ENCODE results near the gene TBKBP1.

Gene TBKBP1

GRCh38 chr17:47692895-47693730 lies 848 bp upstream of the TBKBP1 start:
- H3K4me1 ChIP-seq (ENCODE audit: control insufficient read depth, insufficient read depth, low read length) = peaks cover 23% of the 10 kb centered on the region
- no peaks in the 10 kb centered on the region for H3K9me3 ChIP-seq (ENCODE audit: control insufficient read depth, low read length)
- peak; percentile 33 for DNase-seq (ENCODE audit: low read depth)
- no peaks in the 10 kb centered on the region for H3K27me3 ChIP-seq (replicated peaks; ENCODE audit: control insufficient read depth, insufficient read depth, low read length)
- H3K4me3 ChIP-seq (ENCODE audit: low read length) = peak overlapping the region; percentile 83
- peaks cover 6% of the 10 kb centered on the region for H3K36me3 ChIP-seq (ENCODE audit: control insufficient read depth, insufficient read depth, low read length, severe bottlenecking)
- H3K9ac ChIP-seq (ENCODE audit: low read length) = peak overlapping the region; percentile 86

DNA sequence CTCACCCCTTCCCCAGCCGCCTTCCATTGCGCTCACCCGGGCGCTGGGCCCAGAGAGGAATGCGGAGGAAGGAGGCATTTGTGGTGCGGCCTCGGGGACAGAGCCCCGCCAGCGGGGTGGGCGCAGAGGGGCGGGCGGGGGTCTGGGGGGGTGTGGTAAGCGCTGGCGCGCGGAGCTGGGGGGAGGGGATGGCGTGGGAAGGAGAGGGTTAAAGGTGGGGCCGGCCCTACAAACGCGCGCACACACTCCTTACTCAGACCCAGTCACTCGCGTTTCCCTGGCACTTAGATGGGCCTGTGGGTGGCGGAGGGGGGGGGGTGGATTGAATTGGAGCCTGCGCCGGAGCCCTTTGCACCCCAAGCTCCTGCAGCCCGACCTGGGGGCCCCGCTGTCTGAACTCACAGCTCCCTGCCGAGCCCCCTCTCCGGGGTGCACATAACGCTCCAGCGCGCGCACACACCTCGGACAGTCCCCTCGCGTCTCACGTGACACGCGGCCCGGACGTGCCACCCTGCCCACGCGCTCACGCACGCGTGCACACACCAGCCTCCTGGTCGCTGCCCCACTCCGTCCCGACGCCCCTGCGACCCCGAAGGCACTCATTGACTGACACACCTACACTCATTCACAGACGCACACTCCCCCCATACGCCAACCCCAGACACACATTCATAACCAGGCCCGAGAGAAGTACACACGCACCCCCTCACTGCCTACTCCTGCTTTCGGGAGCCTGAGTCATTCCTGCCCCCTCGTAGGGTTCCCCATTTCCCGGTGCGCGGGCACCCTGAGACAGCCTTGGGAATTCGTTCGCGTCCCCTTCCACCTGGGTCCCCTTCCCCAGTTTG lies 844 bp downstream of the TBKBP1 start:
- Histone ChIP-seq H3K27me3 (replicated peaks; ENCODE audit: control insufficient read depth, insufficient read depth, low read length) (no peaks in the 10 kb centered on the region), H3K4me3 (ENCODE audit: low read length) (peak overlapping the region; percentile 77), H3K9me3 (ENCODE audit: control insufficient read depth, low read length) (no peaks in the 10 kb centered on the region), H3K9ac (ENCODE audit: low read length) (peak overlapping the region; percentile 87), H3K4me1 (ENCODE audit: control insufficient read depth, insufficient read depth, low read length) (peaks cover 21% of the 10 kb centered on the region), H3K36me3 (ENCODE audit: control insufficient read depth, insufficient read depth, low read length, severe bottlenecking) (peaks cover 19% of the 10 kb centered on the region)
- DNase-seq (ENCODE audit: low read depth) = peak; percentile 70

GRCh38 chr17:47695429-47696376 lies 1.7 kb downstream of the TBKBP1 start:
- H3K9me3 ChIP-seq (ENCODE audit: control insufficient read depth, low read length) = no peaks in the 10 kb centered on the region
- H3K4me1 ChIP-seq (ENCODE audit: control insufficient read depth, insufficient read depth, low read length) = peaks cover 21% of the 10 kb centered on the region
- peaks cover 24% of the 10 kb centered on the region for H3K36me3 ChIP-seq (ENCODE audit: control insufficient read depth, insufficient read depth, low read length, severe bottlenecking)
- H3K27me3 ChIP-seq (replicated peaks; ENCODE audit: control insufficient read depth, insufficient read depth, low read length) = no peaks in the 10 kb centered on the region
- DNase-seq (ENCODE audit: low read depth) = no peak
- H3K9ac ChIP-seq (ENCODE audit: low read length) = peak overlapping the region; percentile 81
- peak overlapping the region; percentile 77 for H3K4me3 ChIP-seq (ENCODE audit: low read length)

- peak overlapping the region; percentile 2 for H3K9ac ChIP-seq (ENCODE audit: low read length)
- no peaks in the 10 kb centered on the region for H3K9me3 ChIP-seq (ENCODE audit: control insufficient read depth, low read length)
- DNase-seq (ENCODE audit: low read depth) = no peak
- no peak overlapping the region for H3K4me3 ChIP-seq (ENCODE audit: low read length)
- peaks cover 37% of the 10 kb centered on the region for H3K36me3 ChIP-seq (ENCODE audit: control insufficient read depth, insufficient read depth, low read length, severe bottlenecking)
- no peaks in the 10 kb centered on the region for H3K27me3 ChIP-seq (replicated peaks; ENCODE audit: control insufficient read depth, insufficient read depth, low read length)
- peaks cover 21% of the 10 kb centered on the region for H3K4me1 ChIP-seq (ENCODE audit: control insufficient read depth, insufficient read depth, low read length)
These were observed 3.0 kb downstream of the TBKBP1 start for GRCh38 chr17:47696717-47697642.

- Histone ChIP-seq H3K9ac (ENCODE audit: low read length) (no peak overlapping the region), H3K36me3 (ENCODE audit: control insufficient read depth, insufficient read depth, low read length, severe bottlenecking) (peaks cover 40% of the 10 kb centered on the region), H3K4me3 (ENCODE audit: low read length) (no peak overlapping the region), H3K4me1 (ENCODE audit: control insufficient read depth, insufficient read depth, low read length) (peaks cover 18% of the 10 kb centered on the region), H3K9me3 (ENCODE audit: control insufficient read depth, low read length) (no peaks in the 10 kb centered on the region), H3K27me3 (replicated peaks; ENCODE audit: control insufficient read depth, insufficient read depth, low read length) (no peaks in the 10 kb centered on the region)
- no peak for DNase-seq (ENCODE audit: low read depth)
These were observed 4.1 kb downstream of the TBKBP1 start for GRCh38 chr17:47697906-47698711.

DNA sequence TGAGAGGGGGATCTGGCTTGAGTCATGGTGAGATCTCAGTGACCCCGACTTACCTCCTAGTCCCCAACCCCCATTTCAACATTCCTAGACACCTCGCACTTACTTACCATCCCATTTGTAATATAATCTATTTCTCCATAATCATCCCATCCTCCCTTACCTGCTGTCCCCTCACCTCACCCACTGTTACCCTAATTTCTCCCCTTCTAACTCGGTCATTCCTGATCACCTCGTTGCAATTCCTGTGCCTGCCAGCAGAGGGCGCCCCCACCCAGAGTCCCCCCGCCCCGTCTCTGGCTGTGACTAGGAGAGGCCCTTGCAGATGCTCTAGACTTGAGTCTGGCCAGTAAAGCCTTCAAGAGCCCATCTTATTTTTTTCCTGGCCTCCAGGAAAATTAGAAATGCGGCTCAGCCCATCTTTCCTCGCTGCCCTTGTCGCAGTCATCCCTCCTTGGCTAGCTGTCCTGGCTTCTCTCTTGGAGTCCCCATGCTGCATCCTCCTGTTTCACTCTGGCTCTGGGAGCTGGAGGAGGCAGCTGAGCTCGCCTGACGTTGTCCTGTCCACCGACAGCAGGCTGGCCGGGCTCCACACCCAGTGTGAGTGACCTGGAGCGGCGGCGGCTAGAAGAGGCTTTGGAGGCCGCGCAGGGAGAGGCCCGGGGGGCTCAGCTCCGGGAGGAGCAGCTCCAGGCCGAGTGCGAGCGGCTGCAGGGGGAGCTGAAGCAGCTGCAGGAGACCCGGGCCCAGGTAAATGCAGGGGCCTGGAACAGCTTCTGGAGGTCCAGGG lies 5.0 kb downstream of the TBKBP1 start:
- no peaks in the 10 kb centered on the region for H3K27me3 ChIP-seq (replicated peaks; ENCODE audit: control insufficient read depth, insufficient read depth, low read length)
- peaks cover 45% of the 10 kb centered on the region for H3K36me3 ChIP-seq (ENCODE audit: control insufficient read depth, insufficient read depth, low read length, severe bottlenecking)
- peaks cover 14% of the 10 kb centered on the region for H3K4me1 ChIP-seq (ENCODE audit: control insufficient read depth, insufficient read depth, low read length)
- DNase-seq (ENCODE audit: low read depth) = peak; percentile 74
- no peak overlapping the region for H3K4me3 ChIP-seq (ENCODE audit: low read length)
- no peak overlapping the region for H3K9ac ChIP-seq (ENCODE audit: low read length)
- no peaks in the 10 kb centered on the region for H3K9me3 ChIP-seq (ENCODE audit: control insufficient read depth, low read length)

GRCh38 chr17:47699536-47699840 lies 5.5 kb downstream of the TBKBP1 start:
- Histone ChIP-seq H3K9ac (ENCODE audit: low read length) (no peak overlapping the region), H3K27me3 (replicated peaks; ENCODE audit: control insufficient read depth, insufficient read depth, low read length) (no peaks in the 10 kb centered on the region), H3K9me3 (ENCODE audit: control insufficient read depth, low read length) (no peaks in the 10 kb centered on the region), H3K36me3 (ENCODE audit: control insufficient read depth, insufficient read depth, low read length, severe bottlenecking) (peaks cover 49% of the 10 kb centered on the region), H3K4me1 (ENCODE audit: control insufficient read depth, insufficient read depth, low read length) (peaks cover 14% of the 10 kb centered on the region), H3K4me3 (ENCODE audit: low read length) (no peak overlapping the region)
- no peak for DNase-seq (ENCODE audit: low read depth)

- H3K4me3 ChIP-seq (ENCODE audit: low read length) = no peak overlapping the region
- DNase-seq (ENCODE audit: low read depth) = no peak
- H3K9ac ChIP-seq (ENCODE audit: low read length) = no peak overlapping the region
- H3K36me3 ChIP-seq (ENCODE audit: control insufficient read depth, insufficient read depth, low read length, severe bottlenecking) = peaks cover 55% of the 10 kb centered on the region
- H3K9me3 ChIP-seq (ENCODE audit: control insufficient read depth, low read length) = no peaks in the 10 kb centered on the region
- H3K27me3 ChIP-seq (replicated peaks; ENCODE audit: control insufficient read depth, insufficient read depth, low read length) = no peaks in the 10 kb centered on the region
- peaks cover 5% of the 10 kb centered on the region for H3K4me1 ChIP-seq (ENCODE audit: control insufficient read depth, insufficient read depth, low read length)
These were observed 6.8 kb downstream of the TBKBP1 start for GRCh38 chr17:47700471-47701449.
